WI38 (cell line): ENCODE measurements around the gene TMUB1.

Experiments used
- H3K4me3 ChIP-seq: 2 replicates; pipeline ENCODE4 v1.5.1; 2011; ENCODE audit warnings: low read depth, mild to moderate bottlenecking, control low read depth, low read length
- TF ChIP-seq, protein P1 (sequence below): IDR thresholded peaks from 2 replicates; pipeline ENCODE4 v1.5.1; 2012; ENCODE audit warnings: low read depth, mild to moderate bottlenecking, control low read depth, low read length

Gene TMUB1

DNA sequence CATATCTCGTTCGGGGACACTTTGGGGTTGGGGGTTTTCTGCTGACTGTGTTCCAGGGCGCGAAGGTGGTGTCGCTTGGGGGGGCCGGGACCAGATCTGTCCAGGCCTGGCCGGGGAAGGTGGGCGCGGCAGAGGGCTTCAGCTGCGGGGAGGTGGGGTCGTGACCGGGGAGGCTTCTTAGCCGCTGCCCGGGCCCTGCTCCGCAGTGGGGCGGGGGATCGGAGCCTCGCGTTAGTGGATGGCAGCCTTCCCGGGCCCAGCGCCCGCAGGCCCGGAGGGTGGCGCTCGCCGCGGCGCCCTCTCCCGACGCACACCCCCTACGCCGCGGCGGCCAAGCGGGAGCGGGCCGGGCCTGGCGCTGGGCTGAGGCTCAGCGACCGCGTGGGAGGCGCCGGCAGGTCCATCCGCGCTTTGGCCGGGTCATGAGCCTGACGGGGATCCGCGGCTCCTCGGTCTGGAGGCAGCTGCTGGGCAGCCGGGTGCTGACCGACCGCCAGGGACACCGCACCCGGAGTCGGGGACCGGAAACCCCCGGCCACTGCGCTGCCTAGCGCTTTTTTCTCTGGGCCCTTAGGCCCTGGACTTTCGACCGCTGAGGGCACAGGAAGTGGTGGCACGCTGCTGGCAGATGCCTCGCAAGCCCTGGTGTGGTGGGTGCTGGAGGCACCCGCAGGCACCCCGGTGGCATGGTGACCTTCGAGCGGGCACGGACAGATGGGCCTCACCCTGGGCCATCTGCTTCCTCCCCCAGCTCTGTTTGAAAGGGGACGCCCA is 4.1 kb upstream of the TMUB1 start:
- TF ChIP-seq, protein P1, sequence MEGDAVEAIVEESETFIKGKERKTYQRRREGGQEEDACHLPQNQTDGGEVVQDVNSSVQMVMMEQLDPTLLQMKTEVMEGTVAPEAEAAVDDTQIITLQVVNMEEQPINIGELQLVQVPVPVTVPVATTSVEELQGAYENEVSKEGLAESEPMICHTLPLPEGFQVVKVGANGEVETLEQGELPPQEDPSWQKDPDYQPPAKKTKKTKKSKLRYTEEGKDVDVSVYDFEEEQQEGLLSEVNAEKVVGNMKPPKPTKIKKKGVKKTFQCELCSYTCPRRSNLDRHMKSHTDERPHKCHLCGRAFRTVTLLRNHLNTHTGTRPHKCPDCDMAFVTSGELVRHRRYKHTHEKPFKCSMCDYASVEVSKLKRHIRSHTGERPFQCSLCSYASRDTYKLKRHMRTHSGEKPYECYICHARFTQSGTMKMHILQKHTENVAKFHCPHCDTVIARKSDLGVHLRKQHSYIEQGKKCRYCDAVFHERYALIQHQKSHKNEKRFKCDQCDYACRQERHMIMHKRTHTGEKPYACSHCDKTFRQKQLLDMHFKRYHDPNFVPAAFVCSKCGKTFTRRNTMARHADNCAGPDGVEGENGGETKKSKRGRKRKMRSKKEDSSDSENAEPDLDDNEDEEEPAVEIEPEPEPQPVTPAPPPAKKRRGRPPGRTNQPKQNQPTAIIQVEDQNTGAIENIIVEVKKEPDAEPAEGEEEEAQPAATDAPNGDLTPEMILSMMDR: no peak; the same call in 1 of the 2 replicates
- H3K4me3 ChIP-seq: peak overlapping the region; percentile 87

DNA sequence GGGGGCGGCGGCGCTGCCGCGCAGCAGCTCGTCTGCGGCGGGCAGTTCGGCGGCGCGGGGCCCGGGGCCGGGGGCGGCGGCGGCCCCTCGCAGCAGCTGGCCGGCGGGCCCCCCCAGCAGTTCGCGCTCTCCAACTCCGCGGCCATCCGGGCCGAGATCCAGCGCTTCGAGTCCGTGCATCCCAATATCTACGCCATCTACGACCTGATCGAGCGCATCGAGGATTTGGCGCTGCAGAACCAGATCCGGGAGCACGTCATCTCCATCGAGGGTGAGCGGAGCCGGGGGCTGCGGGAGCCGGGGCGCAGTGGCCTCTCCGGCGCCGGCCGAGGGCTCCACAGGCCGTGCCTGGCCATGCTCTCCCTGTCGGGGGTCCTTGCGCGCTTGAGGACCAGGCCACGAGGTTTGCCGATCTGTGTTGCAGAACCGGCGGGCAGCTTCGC is 3.5 kb upstream of the TMUB1 start:
- TF ChIP-seq, protein P1: no peak
- peak overlapping the region; percentile 87 for H3K4me3 ChIP-seq

DNA sequence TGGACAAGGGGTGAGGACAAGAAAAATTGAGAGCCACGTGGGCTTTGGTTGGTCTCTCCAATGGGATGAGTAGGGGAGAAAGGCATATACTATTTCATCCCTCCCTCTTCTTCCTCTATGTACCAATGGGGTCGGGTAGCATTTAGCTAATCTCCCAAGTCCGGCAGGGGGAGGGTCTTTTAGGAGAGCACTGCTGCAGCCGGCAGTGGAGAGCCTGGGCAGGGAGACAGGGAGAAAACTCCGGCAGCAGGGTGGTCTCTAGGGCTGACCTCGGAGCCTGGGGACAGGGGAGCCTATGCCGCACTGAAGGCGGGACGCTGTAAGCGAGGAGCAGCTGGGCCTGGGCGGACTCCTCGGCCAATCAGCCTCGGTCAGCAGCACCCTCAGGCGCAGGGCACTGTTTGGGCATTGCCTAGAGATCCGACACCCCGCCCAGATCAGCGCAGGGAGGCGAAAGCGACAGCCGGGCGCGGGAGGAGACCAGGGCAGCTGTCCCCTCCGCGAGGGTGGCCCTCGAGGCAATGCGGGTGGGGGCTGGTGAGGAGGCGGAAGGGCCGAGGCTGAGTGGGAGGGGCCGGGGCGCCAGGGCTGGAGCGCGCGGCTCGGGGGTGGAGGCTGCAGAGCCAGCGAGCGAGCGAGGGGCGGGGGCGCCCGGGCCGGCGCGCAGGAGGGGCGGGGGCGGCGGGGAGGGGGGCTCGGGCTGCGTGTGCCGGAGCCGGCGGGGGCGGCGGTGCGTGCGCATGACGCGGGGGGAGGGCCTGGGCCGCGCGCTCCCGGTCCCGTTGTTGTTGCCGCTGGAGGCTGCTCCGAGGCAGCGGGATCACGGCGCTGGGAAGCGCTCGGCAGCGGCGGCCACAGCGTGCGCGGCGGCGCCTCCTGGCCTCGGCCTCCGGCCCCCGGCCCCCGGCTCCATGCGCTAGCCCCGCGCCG is 2.7 kb upstream of the TMUB1 start, which contains the start of gene AGAP3:
AGAP3 (plus strand) TSS at position 785 of the 930 bp plus-strand sequence. CDS start 267 bp downstream, outside the sequence.
- TF ChIP-seq, protein P1: no peak
- peak within 1 kb of the TSS; percentile 87 for H3K4me3 ChIP-seq

DNA sequence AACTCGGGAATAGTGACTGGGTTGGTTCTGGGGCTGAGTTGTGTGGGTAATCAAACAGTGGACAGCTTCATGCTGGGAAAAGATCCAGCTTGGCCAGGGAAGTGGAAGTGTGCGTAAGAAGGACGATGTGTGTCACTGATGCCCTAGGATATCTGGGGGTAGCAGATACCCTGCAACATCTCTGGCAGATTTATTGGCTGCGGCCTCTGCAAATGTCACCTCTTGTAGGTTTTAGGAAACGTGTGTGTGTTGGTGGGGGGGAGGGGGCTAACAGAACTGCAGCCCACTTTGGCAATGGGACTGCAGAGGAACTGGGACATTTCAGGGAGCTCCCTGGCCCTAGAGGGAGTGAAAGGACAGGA is 2.0 kb upstream of the TMUB1 start:
- TF ChIP-seq, protein P1: no peak
- H3K4me3 ChIP-seq: peak overlapping the region; percentile 59

DNA sequence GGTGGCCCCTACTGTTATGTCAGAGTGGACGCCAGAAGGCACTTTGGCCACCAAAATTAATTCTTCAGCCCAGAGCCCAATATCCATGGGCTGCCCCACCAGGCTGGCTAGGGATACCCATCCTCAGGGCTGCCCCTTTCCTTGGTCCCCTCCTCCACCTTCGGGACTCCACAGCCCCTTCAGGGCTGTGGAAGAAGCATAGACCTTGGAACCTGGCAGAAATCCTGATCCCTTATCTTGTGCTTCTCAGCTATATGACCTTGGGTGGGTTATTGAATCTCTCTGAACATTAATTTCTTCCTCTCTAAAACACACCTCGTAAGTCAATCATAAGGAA is 499 bp upstream of the TMUB1 start:
- TF ChIP-seq, protein P1: no peak

DNA sequence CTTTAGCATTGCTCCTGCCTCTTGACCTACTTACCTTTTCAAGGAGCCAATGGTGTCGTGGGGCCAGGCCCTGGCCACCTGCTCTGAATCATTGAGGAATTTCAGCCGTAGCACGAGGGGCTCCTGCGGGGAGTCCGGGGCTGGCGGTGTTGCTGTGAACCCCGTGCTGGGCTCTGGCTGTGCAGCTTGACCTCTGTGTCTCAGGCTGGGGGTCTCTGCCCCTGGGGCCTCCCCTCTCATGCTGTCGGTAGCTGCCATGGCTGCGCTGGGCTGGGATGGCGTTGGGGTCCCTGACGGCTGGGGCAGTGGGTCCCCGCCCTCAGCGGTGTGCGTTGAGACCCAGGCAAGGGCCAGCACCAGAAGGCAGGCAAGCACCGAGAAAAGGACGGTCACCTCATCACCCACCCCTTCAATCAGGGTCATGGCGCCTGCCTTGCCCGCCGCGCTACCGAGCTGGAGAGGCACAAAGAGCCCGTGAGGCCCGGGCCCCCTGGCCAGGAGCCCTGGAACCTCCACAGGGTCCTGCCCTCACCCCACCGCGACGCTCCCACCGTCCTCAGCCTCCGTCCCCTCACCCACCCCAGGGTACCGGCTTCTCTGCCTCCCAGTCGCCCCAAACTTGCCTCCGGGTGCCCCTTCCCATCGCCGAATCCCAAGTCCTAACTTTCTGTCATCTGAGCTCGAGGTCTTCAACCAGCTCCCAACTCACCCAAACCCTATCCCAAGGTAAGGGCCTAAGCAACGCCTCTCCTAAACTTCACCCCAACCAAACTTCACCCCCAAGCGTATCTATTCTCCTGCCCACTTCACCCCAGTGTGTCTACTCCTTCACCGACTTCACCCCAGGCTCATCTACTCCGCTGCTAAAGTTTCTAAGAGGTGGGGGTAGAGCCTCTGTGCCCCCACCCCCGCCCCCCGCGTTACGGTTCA is 887 bp downstream of the TMUB1 start:
- H3K4me3 ChIP-seq: peak overlapping the region; percentile 67

More for the DNA sequence above, 499 bp upstream of the TMUB1 start:
- H3K4me3 ChIP-seq: peak overlapping the region; percentile 67

More for the DNA sequence above, 887 bp downstream of the TMUB1 start:
- TF ChIP-seq, protein P1: no peak
